SK-N-SH treated with all-trans-retinoic acid at 6 μM for 48 hours (cell line): ENCODE measurements around the gene AMHR2.
"Not testable (repeated sequence)": the region's sequence is repeated elsewhere in the genome, so short reads cannot be mapped to it uniquely, and the experiment has no call there.

ENCODE experiments used
- ATAC-seq: fragments of 200-7000 bp; cut with Tn5 transposase; 3 replicates; pipeline ENCODE4 v1.9.1; 2020; ENCODE audit warnings: mild to moderate bottlenecking, moderate library complexity
- ARNTL ChIP-seq: fragments of 450-650 bp; formaldehyde crosslinking; IDR thresholded peaks from 2 replicates; pipeline ENCODE4 v1.5.0; 2020; ENCODE audit warnings: low read depth, mild to moderate bottlenecking, moderate library complexity, borderline replicate concordance
- BACH2 ChIP-seq: fragments of 250-450 bp; sonication (Bioruptor Pico); IDR thresholded peaks from 2 replicates; pipeline ENCODE4 v1.9.0; 2021; ENCODE audit warnings: mild to moderate bottlenecking, borderline replicate concordance
- CREB5 ChIP-seq: fragments of 250-450 bp; sonication (Bioruptor Pico); IDR thresholded peaks from 2 replicates; pipeline ENCODE4 v1.5.1; 2020; ENCODE audit warnings: low read depth, mild to moderate bottlenecking, moderate library complexity
- CSRNP3 ChIP-seq: fragments of 250-450 bp; sonication (Bioruptor Pico); IDR thresholded peaks from 2 replicates; pipeline ENCODE4 v1.5.1; 2021; ENCODE audit warnings: mild to moderate bottlenecking, moderate library complexity
- ESRRG ChIP-seq: fragments of 250-450 bp; sonication (Bioruptor Pico); IDR thresholded peaks from 2 replicates; pipeline ENCODE4 v1.6.1; 2021; ENCODE audit warnings: mild to moderate bottlenecking
- GLIS3 ChIP-seq: fragments of 250-450 bp; sonication (Bioruptor Pico); IDR thresholded peaks from 2 replicates; pipeline ENCODE4 v1.5.0; 2020; ENCODE audit warnings: mild to moderate bottlenecking, moderate library complexity
- ISL1 ChIP-seq: fragments of 250-450 bp; sonication (Bioruptor Pico); IDR thresholded peaks from 2 replicates; pipeline ENCODE4 v2.1.2; 2022; ENCODE audit warnings: mild to moderate bottlenecking, moderate library complexity
- OSR1 ChIP-seq: fragments of 250-450 bp; sonication (Bioruptor Pico); IDR thresholded peaks from 2 replicates; pipeline ENCODE4 v1.8.0; 2022; ENCODE audit warnings: moderate library complexity, mild to moderate bottlenecking, inconsistent platforms
- PATZ1 ChIP-seq: fragments of 250-450 bp; sonication (Bioruptor Pico); IDR thresholded peaks from 2 replicates; pipeline ENCODE4 v1.8.0; 2020; ENCODE audit warnings: mild to moderate bottlenecking, moderate library complexity, borderline replicate concordance
- POU6F1 ChIP-seq: fragments of 250-450 bp; sonication (Bioruptor Pico); IDR thresholded peaks from 2 replicates; pipeline ENCODE4 v1.8.0; 2021; ENCODE audit warnings: low read depth, mild to moderate bottlenecking, moderate library complexity, borderline replicate concordance
- PPARA ChIP-seq: fragments of 250-450 bp; sonication (Bioruptor Pico); IDR thresholded peaks from 2 replicates; pipeline ENCODE4 v1.5.0; 2020; ENCODE audit warnings: mild to moderate bottlenecking, borderline replicate concordance
- RARB ChIP-seq: fragments of 250-450 bp; sonication (Bioruptor Pico); IDR thresholded peaks from 2 replicates; pipeline ENCODE4 v1.8.0; 2021; ENCODE audit warnings: mild to moderate bottlenecking, moderate library complexity
- SNAI2 ChIP-seq: fragments of 250-450 bp; sonication (Bioruptor Pico); IDR thresholded peaks from 2 replicates; pipeline ENCODE4 v1.5.0; 2020; ENCODE audit warnings: mild to moderate bottlenecking, moderate library complexity
- TCF4 ChIP-seq: fragments of 250-450 bp; sonication (Bioruptor Pico); IDR thresholded peaks from 2 replicates; pipeline ENCODE4 v1.8.0; 2021; ENCODE audit warnings: mild to moderate bottlenecking, moderate library complexity, borderline replicate concordance
- ZFP3 ChIP-seq: fragments of 250-450 bp; sonication (Bioruptor Pico); IDR thresholded peaks from 2 replicates; pipeline ENCODE4 v1.5.0; 2020; ENCODE audit warnings: mild to moderate bottlenecking, moderate library complexity
- ZFP30 ChIP-seq: fragments of 450-650 bp; formaldehyde crosslinking; IDR thresholded peaks from 2 replicates; pipeline ENCODE4 v1.5.0; 2022; ENCODE audit warnings: mild to moderate bottlenecking, moderate library complexity
- ZNF565 ChIP-seq: fragments of 450-650 bp; formaldehyde crosslinking; conservative IDR thresholded peaks from 2 replicates; pipeline ENCODE4 v1.5.0; 2020; ENCODE audit warnings: low read depth, mild to moderate bottlenecking, moderate library complexity
- ZNF70 ChIP-seq: fragments of 450-650 bp; formaldehyde crosslinking; IDR thresholded peaks from 2 replicates; pipeline ENCODE4 v1.5.0; 2020; ENCODE audit warnings: mild to moderate bottlenecking, moderate library complexity
- ZNF8 ChIP-seq: fragments of 450-650 bp; formaldehyde crosslinking; IDR thresholded peaks from 2 replicates; pipeline ENCODE4 v1.5.0; 2020; ENCODE audit warnings: mild to moderate bottlenecking, moderate library complexity

The AMHR2 gene

GRCh38 chr12:53418221-53418620, 5.4 kb upstream of the AMHR2 start (continued):
- TF ChIP-seq BACH2 (CRISPR knock-in tag) (no peak), PPARA (CRISPR knock-in tag) (no peak), CSRNP3 (CRISPR knock-in tag) (no peak), ZNF70 (CRISPR knock-in tag) (no peak), ZFP3 (CRISPR knock-in tag) (no peak)

- ATAC-seq, result no peak
- TF ChIP-seq ZNF70 (CRISPR knock-in tag) (no peak), PPARA (CRISPR knock-in tag) (no peak), ZNF565 (CRISPR knock-in tag) (no peak), RARB (no peak), PATZ1 (CRISPR knock-in tag) (no peak), ISL1 (CRISPR knock-in tag) (no peak), SNAI2 (CRISPR knock-in tag) (no peak), GLIS3 (CRISPR knock-in tag) (no peak), CSRNP3 (CRISPR knock-in tag) (no peak), CREB5 (CRISPR knock-in tag) (no peak), ZFP3 (CRISPR knock-in tag) (no peak), ESRRG (CRISPR knock-in tag) (no peak), ARNTL (CRISPR knock-in tag) (no peak), ZFP30 (CRISPR knock-in tag) (no peak), POU6F1 (CRISPR knock-in tag) (no peak), TCF4 (CRISPR knock-in tag) (no peak), ZNF8 (CRISPR knock-in tag) (no peak), BACH2 (CRISPR knock-in tag) (no peak), OSR1 (CRISPR knock-in tag) (no peak)
- TF ChIP-seq, all 23 proteins: peak for 0
Measured at GRCh38 chr12:53419756-53420155, 3.9 kb upstream of the AMHR2 start.

GRCh38 chr12:53422247-53422646, 1.4 kb upstream of the AMHR2 start:
- not testable (repeated sequence) for ATAC-seq

- ATAC-seq, result no peak
- TF ChIP-seq TCF4 (CRISPR knock-in tag) (no peak), ZNF565 (CRISPR knock-in tag) (no peak), ISL1 (CRISPR knock-in tag) (no peak), BACH2 (CRISPR knock-in tag) (no peak), GLIS3 (CRISPR knock-in tag) (no peak), ZNF8 (CRISPR knock-in tag) (no peak), RARB (no peak), PATZ1 (CRISPR knock-in tag) (no peak), ZNF70 (CRISPR knock-in tag) (no peak), CSRNP3 (CRISPR knock-in tag) (no peak)
Measured at GRCh38 chr12:53424626-53425514, 1.2 kb downstream of the AMHR2 start.
